Fibroblast of gingiva (primary cell): ENCODE measurements around the gene BUD31.
"Not testable (repeated sequence)": the region's sequence is repeated elsewhere in the genome, so short reads cannot be mapped to it uniquely, and the experiment has no call there.

Source experiments
- DNase-seq: peaks from one replicate; pipeline ENCODE4 v3.0.0-alpha.2; 2011; ENCODE audit warnings: low read depth

BUD31 gene

GRCh38 chr7:99380823-99381663 lies 27.7 kb upstream of the BUD31 start:
- no peak for DNase-seq

GRCh38 chr7:99381664-99382075 lies 27.1 kb upstream of the BUD31 start:
- DNase-seq: no peak

GRCh38 chr7:99383203-99383602 lies 25.6 kb upstream of the BUD31 start:
- no peak for DNase-seq

GRCh38 chr7:99383791-99384370 lies 24.9 kb upstream of the BUD31 start:
- no peak for DNase-seq

- no peak for DNase-seq
Measured at GRCh38 chr7:99384523-99384922, 24.2 kb upstream of the BUD31 start.

GRCh38 chr7:99385564-99385963 lies 23.2 kb upstream of the BUD31 start:
- DNase-seq: no peak

- DNase-seq: no peak
Measured at GRCh38 chr7:99386584-99387238, 22.1 kb upstream of the BUD31 start.

- DNase-seq: not testable (repeated sequence)
Measured at GRCh38 chr7:99387239-99387635, 21.5 kb upstream of the BUD31 start.

- no peak for DNase-seq
Measured at GRCh38 chr7:99387912-99388311, 20.9 kb upstream of the BUD31 start.

- DNase-seq: no peak
Measured at GRCh38 chr7:99389772-99390171, 19.0 kb upstream of the BUD31 start.

GRCh38 chr7:99390941-99391602 lies 17.7 kb upstream of the BUD31 start:
- no peak for DNase-seq

- no peak for DNase-seq
Measured at GRCh38 chr7:99392046-99392445, 16.7 kb upstream of the BUD31 start.

GRCh38 chr7:99392659-99393354 lies 16.0 kb upstream of the BUD31 start:
- peak; percentile 40 for DNase-seq

GRCh38 chr7:99393355-99394187 lies 15.2 kb upstream of the BUD31 start:
- no peak for DNase-seq

GRCh38 chr7:99394188-99394502 lies 14.6 kb upstream of the BUD31 start:
- no peak for DNase-seq

- DNase-seq: no peak
Measured at GRCh38 chr7:99395616-99396327, 13.0 kb upstream of the BUD31 start.

- no peak for DNase-seq
Measured at GRCh38 chr7:99396418-99397296, 12.1 kb upstream of the BUD31 start.

- DNase-seq: no peak
Measured at GRCh38 chr7:99397297-99397983, 11.3 kb upstream of the BUD31 start.

GRCh38 chr7:99398891-99399445 lies 9.8 kb upstream of the BUD31 start:
- no peak for DNase-seq
